ENCODE results near the gene PDXK. TPM values are rescaled to one million over a fixed set of nuclear protein-coding genes. Genes with fewer than 3 reads are reported as not detected.

Gene PDXK
- total and polyA plus RNA-seq, 9 of the 15 experiments (the other 6 are each of a cell fraction or from before 2014, with no cell fraction given), result 5.6 to 162 (median 76.5) TPM

DNA sequence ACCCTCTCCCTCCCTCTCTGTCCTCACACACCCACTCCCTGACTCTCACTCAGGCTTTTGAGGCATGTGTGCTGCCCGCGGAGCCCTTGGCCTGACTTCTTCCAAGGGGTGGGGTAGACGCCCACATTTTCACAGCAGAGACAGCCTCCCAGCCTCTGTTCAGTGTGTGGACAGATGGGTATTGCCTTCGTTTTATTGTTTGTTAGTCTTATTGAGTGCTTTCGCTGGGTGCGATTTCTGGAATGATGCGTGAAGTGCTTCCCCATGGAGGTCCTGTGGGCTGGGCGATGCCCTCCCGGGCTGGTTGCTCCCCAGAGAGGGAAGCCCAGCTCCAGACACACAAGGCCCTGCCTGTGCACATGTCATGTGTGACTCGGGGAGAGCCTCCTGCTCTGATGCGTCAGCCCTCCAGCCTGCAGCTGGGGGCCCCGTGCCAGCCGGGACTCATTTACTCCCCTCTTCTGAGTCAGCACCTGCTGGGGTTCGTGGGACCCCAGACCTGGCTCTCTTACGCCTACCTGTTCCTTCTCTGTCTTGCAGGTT is 14.7 kb downstream of the PDXK start:
- 80% methylated on average over 15 of the region's 15 CpGs for WGBS (ENCODE audit: insufficient coverage, low coverage, missing lambda C conversion rate)
- Histone ChIP-seq H3K27ac (ENCODE audit: extremely low read depth, low read depth, low read length) (no peak overlapping the region), H3K9me3 (replicated peaks; ENCODE audit: control insufficient read depth, insufficient read depth, low read depth, low read length) (no peaks in the 10 kb centered on the region), H4K20me1 (replicated peaks; ENCODE audit: control insufficient read depth, insufficient read depth, low read length) (peaks cover 23% of the 10 kb centered on the region), H3K4me3 (no peak overlapping the region), H3K4me1 (replicated peaks in 1 of 2; ENCODE audit: control insufficient read depth in 2 of 2, insufficient read depth in 2 of 2, low read length in 2 of 2) (peaks cover 24 to 66% of the 10 kb centered on the region in 2 experiments), H3K9me1 (ENCODE audit: control insufficient read depth, insufficient read depth, low read length) (peaks cover 14% of the 10 kb centered on the region), H3K79me2 (ENCODE audit: control insufficient read depth, insufficient read depth, low read length) (peaks cover 78% of the 10 kb centered on the region), H3K4me2 (ENCODE audit: insufficient read depth, low read length) (no peak overlapping the region), H2AFZ (ENCODE audit: low read depth, low read length) (no peak overlapping the region), H3K27me3 (ENCODE audit: control insufficient read depth in 2 of 2, insufficient read depth in 2 of 2, low read length in 2 of 2) (no peaks in the 10 kb centered on the region), H3K36me3 (ENCODE audit: control insufficient read depth, insufficient read depth, low read length) (peaks cover 76% of the 10 kb centered on the region), H3K9ac (ENCODE audit: insufficient read depth in 1 of 2, low read depth in 2 of 2, low read length in 2 of 2) (peak overlapping the region in 1 of 2 experiments; percentile 65; a peak in 2 of 4 replicates)
- in situ Hi-C loops (cut with MboI), result no loop called here
- no peak for DNase-seq (ENCODE audit: extremely low read depth in 1 of 4, low spot score in 3 of 4)
- intact Hi-C loops (cut with micrococcal nuclease), result no loop called here
- ATAC-seq, result no peak
- no TSS peak for BruUV-seq (replicated peaks)
- CTCF ChIA-PET (ENCODE audit: low intra/inter-chr PET ratio), result no interaction called here
- POLR2A ChIA-PET, result interaction anchor here (0.7 kb wide), 1 partner anchor 23 kb away, joined by 4 read pairs; no protein-coding TSS in a partner anchor
- FAIRE-seq, result no peak
- TF ChIP-seq ZNF75A (CRISPR knock-in tag; IDR thresholded peaks at IDR 0.05) (no peak), RBFOX2 (IDR thresholded peaks at IDR 0.05; ENCODE audit: low read depth, low read length) (peak; percentile 26; the same call in 1 of the 2 replicates), EHMT2 (IDR thresholded peaks at IDR 0.05) (no peak), ZNF347 (CRISPR knock-in tag; IDR thresholded peaks at IDR 0.05; ENCODE audit: low read depth) (no peak), ZBED1 (IDR thresholded peaks at IDR 0.05) (no peak), POLR2G (IDR thresholded peaks at IDR 0.05; ENCODE audit: low read depth, low read length) (0 out of 2 replicates have a peak, but pooled peaks have one; percentile 16), SRSF1 (IDR thresholded peaks at IDR 0.05; ENCODE audit: low read depth, low read length) (no peak)
- TF ChIP-seq, protein P1, sequence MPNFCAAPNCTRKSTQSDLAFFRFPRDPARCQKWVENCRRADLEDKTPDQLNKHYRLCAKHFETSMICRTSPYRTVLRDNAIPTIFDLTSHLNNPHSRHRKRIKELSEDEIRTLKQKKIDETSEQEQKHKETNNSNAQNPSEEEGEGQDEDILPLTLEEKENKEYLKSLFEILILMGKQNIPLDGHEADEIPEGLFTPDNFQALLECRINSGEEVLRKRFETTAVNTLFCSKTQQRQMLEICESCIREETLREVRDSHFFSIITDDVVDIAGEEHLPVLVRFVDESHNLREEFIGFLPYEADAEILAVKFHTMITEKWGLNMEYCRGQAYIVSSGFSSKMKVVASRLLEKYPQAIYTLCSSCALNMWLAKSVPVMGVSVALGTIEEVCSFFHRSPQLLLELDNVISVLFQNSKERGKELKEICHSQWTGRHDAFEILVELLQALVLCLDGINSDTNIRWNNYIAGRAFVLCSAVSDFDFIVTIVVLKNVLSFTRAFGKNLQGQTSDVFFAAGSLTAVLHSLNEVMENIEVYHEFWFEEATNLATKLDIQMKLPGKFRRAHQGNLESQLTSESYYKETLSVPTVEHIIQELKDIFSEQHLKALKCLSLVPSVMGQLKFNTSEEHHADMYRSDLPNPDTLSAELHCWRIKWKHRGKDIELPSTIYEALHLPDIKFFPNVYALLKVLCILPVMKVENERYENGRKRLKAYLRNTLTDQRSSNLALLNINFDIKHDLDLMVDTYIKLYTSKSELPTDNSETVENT (CRISPR knock-in tag; IDR thresholded peaks at IDR 0.05), result no peak
- TF ChIP-seq, protein P2, sequence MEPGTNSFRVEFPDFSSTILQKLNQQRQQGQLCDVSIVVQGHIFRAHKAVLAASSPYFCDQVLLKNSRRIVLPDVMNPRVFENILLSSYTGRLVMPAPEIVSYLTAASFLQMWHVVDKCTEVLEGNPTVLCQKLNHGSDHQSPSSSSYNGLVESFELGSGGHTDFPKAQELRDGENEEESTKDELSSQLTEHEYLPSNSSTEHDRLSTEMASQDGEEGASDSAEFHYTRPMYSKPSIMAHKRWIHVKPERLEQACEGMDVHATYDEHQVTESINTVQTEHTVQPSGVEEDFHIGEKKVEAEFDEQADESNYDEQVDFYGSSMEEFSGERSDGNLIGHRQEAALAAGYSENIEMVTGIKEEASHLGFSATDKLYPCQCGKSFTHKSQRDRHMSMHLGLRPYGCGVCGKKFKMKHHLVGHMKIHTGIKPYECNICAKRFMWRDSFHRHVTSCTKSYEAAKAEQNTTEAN (CRISPR knock-in tag; IDR thresholded peaks at IDR 0.05), result no peak

Data from K562 (cell line).